Tibial nerve (tissue), 4 donors: Measurements from ENCODE around the gene FOXL1.

Experiments used
- CTCF ChIP-seq, 5 experiments: fragments of 200-600 bp in 3 of 5; fragments of 450-650 bp in 2 of 5; sonication (generic) in 3 of 5; IDR thresholded peaks; one replicate each; pipeline ENCODE4 v1.5.1; 2016 to 2019; ENCODE audit warnings: antibody characterized with exemption in 5 of 5, mild to moderate bottlenecking in 3 of 5, moderate library complexity in 2 of 5
- EP300 ChIP-seq, 2 donors: sonication (generic); formaldehyde crosslinking; IDR thresholded peaks; one replicate each; pipeline ENCODE4 v1.6.1; 2017; ENCODE audit warnings: antibody characterized with exemption in 2 of 2, mild to moderate bottlenecking in 1 of 2

- TF ChIP-seq CTCF (IDR thresholded peaks at IDR 0.05) (peak in 1 of 5 experiments; percentile 11), EP300 (IDR thresholded peaks at IDR 0.05) (no peak)
These were observed 10.4 kb upstream of the FOXL1 start for GRCh38 chr16:86567701-86568581.
